GM12873 (cell line): Measurements from ENCODE around the gene RPS6KA4.

Experiments
- CTCF ChIP-seq: IDR thresholded peaks from 2 replicates; pipeline ENCODE4 v1.5.1; 2012; ENCODE audit warnings: low read depth, mild to moderate bottlenecking, moderate library complexity, low read length, control low read depth; ENCODE audit not compliant: insufficient read depth; ENCODE audit errors: missing control alignments

The RPS6KA4 gene

GRCh38 chr11:64340671-64341335 lies 18.2 kb upstream of the RPS6KA4 start:
- peak; percentile 27 for TF ChIP-seq CTCF

- TF ChIP-seq CTCF = no peak
These were observed 17.5 kb upstream of the RPS6KA4 start for GRCh38 chr11:64341429-64341828.

- TF ChIP-seq CTCF = peak; percentile 39
These were observed 16.8 kb upstream of the RPS6KA4 start for GRCh38 chr11:64341851-64342791.

- TF ChIP-seq CTCF = no peak
These were observed 15.9 kb upstream of the RPS6KA4 start for GRCh38 chr11:64342869-64343745.

- TF ChIP-seq CTCF = peak; percentile 43
These were observed 15.0 kb upstream of the RPS6KA4 start for GRCh38 chr11:64343767-64344559.

- no peak for TF ChIP-seq CTCF
These were observed 14.2 kb upstream of the RPS6KA4 start for GRCh38 chr11:64344787-64345186.
